Eye (tissue), 1 donor: ENCODE measurements around the gene SLC6A5.
A peak's percentile ranks its signal among the peaks of the same experiment; 100 is the strongest.

Experiments used
- DNase-seq: peaks from one replicate; pipeline ENCODE4 v3.0.0-alpha.2; 2015

SLC6A5 gene

DNA sequence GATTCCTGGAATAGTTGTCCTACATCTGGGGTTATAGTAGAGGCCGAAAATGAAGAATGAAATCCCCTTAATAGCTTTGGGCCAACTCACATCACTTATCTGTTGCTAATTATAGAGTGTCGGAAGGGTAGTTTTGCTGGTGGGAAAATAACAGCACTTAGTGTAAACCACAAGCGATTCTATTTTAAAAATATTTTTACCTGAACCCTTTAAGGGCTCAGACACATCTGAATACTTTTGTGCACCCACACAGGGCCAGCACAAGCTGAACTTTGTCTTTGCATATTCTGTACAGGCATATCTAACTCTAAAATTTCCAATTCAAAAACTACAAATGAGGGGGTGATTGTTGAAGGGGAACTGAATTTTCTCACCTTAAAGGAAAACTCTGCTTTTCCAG lies 27.6 kb downstream of the SLC6A5 start:
- no peak for DNase-seq

GRCh38 chr11:20627701-20628100 lies 28.3 kb downstream of the SLC6A5 start:
- DNase-seq, result no peak

- no peak for DNase-seq
Measured at GRCh38 chr11:20631519-20632168, 32.2 kb downstream of the SLC6A5 start.

GRCh38 chr11:20632169-20632532 lies 32.7 kb downstream of the SLC6A5 start:
- DNase-seq, result no peak

- no peak for DNase-seq
Measured at GRCh38 chr11:20634044-20634443, 34.6 kb downstream of the SLC6A5 start.

GRCh38 chr11:20634781-20635180 lies 35.4 kb downstream of the SLC6A5 start:
- no peak for DNase-seq

DNA sequence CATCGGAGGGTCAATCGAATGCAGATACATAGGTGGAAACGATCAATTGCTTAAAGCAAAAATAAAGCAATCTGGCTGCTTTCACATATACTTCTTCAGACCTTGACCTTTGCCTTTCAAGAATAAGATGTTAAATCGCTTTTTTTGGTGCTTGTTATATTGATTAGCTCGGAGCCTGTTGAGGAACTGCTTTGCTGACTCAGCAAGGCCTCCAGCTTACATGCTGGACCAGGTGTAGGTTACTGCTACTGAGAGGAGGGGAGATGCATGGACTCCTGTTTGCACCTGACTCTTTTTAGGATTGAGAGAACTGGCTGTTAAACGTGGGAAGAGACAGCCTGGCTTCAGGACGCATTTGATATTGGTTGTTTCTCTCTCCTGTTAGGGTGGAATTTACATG lies 38.7 kb downstream of the SLC6A5 start:
- DNase-seq, result no peak

- no peak for DNase-seq
Measured at GRCh38 chr11:20639688-20640087, 40.3 kb downstream of the SLC6A5 start.

- no peak for DNase-seq
Measured at GRCh38 chr11:20640401-20640800, 41.0 kb downstream of the SLC6A5 start.

GRCh38 chr11:20644360-20644759 lies 45.0 kb downstream of the SLC6A5 start:
- no peak for DNase-seq

DNA sequence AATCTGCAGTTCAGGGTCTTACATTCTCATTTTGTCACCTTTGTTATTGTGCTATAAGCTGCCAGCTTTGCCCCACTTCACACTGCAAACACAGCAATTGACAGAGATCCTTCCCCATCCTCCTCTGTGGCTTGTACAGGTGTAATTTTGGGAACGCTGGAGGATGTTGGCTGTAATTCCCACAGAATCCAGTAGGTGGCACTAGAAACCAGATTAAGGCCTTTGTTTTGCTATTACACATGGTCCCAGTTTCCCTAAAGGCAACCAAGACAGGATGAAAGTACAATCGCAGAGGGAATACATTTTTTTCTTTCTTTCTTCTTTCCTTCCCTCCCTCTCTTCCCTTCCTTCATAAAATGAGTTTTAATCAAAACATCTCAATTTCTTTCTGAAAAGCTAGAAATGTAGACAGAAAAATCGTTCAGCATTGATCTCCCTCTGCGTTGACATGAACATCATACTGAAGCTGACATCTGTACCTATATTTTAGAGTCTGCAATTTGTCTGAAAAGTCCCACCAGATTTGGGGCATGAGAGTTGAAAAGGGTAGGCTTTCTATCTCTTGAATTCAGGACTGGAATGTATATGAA lies 48.7 kb downstream of the SLC6A5 start:
- peak; percentile 89 for DNase-seq

DNA sequence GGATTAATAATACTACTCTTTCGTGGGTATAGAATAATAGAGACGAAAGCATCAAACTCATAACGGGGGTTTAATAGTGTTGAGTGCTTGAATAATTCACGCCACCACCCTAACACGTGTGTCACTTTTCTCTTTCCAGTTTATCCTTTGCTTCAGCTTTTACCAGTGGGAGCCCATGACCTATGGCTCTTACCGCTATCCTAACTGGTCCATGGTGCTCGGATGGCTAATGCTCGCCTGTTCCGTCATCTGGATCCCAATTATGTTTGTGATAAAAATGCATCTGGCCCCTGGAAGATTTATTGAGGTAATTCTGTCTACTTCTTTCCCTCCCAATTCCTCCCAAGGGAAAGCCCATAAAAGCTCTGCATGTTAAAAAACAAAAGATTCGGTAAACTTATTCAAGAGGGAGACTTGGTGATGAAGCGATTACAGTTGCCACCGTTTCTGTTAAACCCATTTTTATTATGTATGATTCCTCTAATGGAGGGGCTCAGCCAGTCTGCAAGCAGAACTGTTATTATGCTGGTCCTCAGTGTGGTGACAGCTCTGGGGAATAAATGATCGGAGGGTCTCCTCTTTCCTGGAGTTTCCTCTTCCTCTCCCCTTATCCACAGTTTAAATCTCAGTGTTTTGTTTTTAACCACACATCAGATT lies 52.9 kb downstream of the SLC6A5 start:
- no peak for DNase-seq

GRCh38 chr11:20654038-20654437 lies 54.6 kb downstream of the SLC6A5 start:
- peak; percentile 27 for DNase-seq

- no peak for DNase-seq
Measured at GRCh38 chr11:20656901-20657300, 57.5 kb downstream of the SLC6A5 start.

- DNase-seq, result no peak
Measured at GRCh38 chr11:20658135-20658534, 58.7 kb downstream of the SLC6A5 start.

DNA sequence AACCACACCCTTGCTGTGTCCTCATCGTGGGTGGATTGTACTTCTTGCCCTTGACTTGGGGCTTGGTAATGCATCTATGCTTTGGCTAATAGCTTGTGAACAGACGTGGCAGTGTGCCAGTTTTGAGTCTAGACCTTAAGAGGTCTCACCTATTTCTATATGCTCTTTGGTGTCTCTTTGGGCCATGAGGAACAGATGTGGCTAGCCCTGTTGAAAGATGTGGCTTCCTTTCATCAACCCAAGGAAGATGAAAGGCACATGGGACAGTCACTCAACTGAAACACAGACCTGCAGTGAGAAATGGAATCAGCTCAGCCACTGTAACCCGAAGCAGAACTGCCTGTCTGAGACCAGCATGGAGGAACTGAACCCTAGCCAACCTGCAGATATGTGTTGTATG lies 62.0 kb downstream of the SLC6A5 start:
- DNase-seq, result no peak

- DNase-seq, result no peak
Measured at GRCh38 chr11:20661850-20662249, 62.4 kb downstream of the SLC6A5 start.

DNA sequence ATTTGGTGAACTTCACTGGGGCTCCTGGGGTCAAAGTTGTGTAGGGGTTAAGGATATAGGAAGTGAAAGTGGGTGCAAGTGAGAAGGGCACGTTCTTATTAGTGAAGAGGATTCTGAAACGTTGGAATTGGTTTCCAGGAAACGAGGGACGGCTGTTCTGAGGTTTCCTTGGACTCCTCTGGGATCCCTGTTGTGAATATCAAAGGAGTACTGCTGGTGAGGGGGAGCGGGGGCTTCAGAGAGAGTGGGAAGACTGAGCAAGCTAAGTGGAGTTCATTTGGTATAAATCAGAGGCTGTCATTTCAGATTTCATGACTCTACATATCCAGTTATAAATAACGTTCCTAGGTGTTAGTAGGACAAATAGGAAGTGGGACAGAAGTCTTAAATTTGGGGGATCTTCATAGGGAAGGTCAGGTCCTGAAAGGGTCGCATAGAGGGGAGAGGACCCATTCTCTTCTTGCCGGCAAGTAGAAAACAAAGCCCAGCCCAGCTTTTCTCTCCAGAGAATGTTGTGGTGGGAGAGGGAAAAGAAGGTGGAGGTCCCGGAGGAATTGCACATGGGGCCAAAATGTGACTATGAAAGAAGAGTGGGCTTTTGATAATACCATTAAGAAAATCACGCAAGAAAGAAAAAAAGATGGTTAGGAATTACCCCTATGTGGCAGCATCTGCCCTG lies 68.9 kb downstream of the SLC6A5 start:
- peak; percentile 36 for DNase-seq

DNA sequence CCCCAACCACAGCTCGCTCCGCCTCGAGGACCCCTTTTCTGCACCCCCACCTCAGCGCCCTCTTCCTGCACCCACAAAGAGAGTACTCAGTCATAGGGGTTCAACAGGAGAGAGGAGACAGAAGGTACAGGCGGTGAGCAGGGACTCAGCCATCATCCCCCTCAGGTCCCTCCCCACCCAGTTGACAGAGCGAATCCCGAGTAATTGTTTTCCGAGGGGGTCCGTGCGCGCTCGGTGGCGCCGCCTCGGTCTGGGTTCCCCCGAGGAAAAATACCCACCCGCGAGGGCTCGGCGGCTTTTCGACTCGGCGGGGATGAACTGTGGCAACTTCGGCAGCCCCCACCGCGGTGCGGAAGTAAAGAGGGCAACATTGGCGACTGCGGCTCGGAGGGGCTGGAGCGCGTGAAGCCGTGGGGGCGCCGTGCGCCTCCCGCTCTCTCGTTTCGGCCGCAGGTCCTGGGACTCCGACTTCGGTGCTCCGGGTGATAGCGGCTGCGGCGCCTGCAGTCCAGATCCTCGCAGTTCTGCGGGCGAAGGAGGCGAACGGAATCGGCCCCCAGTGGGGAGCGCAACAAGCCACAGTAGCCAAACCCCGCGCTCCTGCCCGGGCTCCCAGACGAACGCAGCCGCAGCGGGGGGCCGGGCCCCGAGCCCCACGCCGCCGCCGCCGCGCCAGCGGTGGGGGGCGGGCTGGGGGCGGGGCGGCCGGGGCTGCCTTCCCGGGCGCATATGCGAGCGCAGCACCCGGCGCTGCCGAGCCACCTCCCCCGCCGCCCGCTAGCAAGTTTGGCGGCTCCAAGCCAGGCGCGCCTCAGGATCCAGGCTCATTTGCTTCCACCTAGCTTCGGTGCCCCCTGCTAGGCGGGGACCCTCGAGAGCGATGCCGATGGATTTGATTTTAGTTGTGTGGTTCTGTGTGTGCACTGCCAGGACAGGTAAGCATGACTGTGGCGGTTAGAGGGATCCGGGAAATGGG lies 69.7 kb downstream of the SLC6A5 start, which contains the start of gene NELL1:
TSS of gene NELL1 (plus strand) at position 743 of the 976 bp plus-strand sequence.
- DNase-seq, result peak; percentile 48

DNA sequence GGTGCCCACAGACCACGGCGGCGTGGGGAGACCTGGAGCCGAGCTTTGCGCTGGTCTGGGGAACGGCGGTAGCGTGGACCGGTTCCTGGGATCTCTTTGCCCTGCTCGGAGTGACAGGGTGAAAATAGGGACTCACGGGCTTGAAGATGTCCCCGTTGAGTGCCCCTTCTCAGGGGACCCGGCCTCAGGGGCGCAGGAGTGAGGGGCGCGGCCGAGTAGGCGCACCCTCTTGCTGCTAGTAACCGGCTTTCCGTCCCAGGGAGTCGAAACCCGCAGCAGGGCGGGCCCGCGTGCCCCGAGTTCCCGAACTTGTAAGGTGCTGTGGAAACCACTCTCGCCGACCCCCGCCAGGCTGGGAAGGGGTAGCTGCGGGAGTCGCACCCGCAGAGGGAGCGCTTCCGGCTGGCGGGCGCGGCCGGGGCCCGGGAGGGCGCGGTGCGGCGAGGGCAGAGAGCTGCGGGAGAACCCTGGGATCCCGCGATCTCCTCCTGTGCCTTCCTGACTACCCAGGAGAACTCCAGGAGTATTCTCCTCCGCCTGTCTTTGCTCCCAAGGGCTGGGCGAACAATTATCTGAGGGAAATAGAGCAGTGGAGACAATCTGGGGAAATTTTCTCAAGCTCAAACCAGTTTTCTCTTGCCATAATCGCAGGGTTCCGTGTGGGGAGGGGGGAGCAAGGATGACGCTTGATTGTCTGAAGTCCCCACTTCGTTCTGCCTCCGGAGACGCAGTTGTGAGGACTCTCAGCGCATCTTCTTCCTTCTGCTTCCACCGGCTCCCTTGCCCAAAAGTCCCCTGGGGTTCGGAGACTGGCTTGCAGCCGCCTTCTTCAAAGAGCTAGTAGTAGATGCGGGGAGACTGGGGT lies 70.6 kb downstream of the SLC6A5 start:
- DNase-seq, result peak; percentile 59

- peak; percentile 45 for DNase-seq
Measured at GRCh38 chr11:20670932-20671403, 71.6 kb downstream of the SLC6A5 start.
